ENCODE data around the gene GRID1.
"Not testable (repeated sequence)": the region's sequence is repeated elsewhere in the genome, so short reads cannot be mapped to it uniquely, and the experiment has no call there.

GRID1 gene

GRCh38 chr10:86391986-86392722 is 25.6 kb upstream of the GRID1 start:
- no peak for DNase-seq (ENCODE audit: low spot score)

DNA sequence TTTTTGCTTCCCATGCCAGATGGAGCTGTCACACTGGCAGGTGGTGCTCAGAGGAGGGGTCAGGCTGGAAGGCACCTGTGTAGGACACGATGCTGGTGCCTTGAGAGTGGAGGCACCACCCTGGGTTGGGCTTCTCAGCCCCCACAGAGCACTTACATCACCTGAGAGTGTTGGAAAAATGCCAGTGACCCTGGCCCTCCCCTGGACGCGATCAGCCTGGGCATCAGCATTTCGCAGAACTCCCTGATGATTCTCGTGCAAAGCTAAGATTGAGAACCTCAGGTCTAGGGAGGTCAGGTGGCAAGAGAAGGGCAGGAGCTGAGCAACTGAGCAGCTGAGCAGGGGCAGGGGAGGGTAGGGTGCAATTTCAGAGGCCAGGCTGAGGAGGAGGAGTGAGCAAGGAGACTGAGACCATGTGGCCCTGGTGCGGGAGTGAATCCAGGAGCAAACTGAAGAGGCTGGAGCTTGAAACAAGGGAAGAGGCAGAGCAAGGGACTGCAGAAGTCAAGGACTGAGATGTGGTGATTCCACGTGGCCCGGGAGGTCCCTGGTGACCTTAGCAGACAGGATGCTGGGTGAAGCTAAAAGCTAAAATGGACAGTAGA is 24.7 kb upstream of the GRID1 start:
- DNase-seq (ENCODE audit: low spot score) = no peak

DNA sequence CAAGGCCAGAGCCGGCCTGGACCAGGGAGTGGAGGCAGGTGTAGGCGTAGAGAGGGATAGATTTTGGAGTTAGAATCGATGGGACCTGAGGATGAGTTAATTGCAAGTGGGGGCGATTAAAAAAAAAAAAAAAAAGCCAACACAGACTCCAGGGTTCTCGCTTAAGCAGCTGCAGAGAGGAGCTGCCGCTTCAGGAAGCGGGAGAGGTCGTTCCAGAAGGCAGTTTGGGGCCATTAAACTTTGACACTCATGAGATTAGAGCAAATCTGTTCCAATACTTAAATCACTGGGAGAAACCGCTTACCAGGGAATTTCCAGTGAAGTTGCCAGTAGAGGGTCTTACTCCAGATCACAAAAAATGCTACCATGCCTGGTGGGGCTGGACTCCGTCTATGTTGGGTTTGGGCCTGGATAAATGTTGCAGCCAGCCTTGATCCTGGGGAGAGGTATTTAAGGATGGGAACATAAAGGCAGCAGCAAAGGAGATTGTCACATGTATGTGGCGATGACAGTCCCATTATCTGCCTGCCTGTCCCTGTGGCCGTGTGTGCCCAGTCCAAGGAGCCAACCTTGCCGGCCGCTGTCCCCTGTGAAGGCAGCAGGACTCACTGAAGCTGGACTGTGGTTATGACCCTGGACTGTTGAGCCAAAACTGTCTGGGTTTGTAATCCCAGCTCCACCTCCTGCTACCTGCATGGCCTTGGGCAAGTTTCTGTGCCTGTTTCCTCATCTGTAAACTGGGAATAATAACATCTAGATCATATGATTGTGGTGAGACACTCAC is 23.9 kb upstream of the GRID1 start:
- DNase-seq (ENCODE audit: low spot score) = no peak

- peak; percentile 64 for DNase-seq (ENCODE audit: low spot score)
These were observed 23.0 kb upstream of the GRID1 start for GRCh38 chr10:86389441-86390193.

DNA sequence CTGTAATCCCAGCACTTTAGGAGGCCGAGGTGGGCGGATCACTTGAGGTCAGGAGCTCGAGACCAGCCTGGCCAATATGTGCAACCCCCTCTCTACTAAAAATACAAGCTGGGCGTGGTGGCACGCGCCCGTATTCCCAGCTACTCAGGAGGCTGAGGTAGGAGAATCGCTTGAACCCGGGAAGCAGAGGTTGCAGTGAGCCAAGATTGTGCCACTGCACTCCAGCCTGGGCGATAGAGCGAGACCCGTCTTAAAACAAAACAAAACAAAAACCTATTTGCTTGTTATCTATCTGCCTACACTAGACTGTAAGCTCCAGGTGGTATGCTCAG is 22.5 kb upstream of the GRID1 start:
- DNase-seq (ENCODE audit: low spot score) = not testable (repeated sequence)

- DNase-seq (ENCODE audit: low spot score) = no peak
These were observed 21.6 kb upstream of the GRID1 start for GRCh38 chr10:86388119-86388704.

GRCh38 chr10:86387178-86387794 is 20.7 kb upstream of the GRID1 start:
- no peak for DNase-seq (ENCODE audit: low spot score)

GRCh38 chr10:86385806-86386205 is 19.2 kb upstream of the GRID1 start:
- DNase-seq (ENCODE audit: low spot score) = no peak

DNA sequence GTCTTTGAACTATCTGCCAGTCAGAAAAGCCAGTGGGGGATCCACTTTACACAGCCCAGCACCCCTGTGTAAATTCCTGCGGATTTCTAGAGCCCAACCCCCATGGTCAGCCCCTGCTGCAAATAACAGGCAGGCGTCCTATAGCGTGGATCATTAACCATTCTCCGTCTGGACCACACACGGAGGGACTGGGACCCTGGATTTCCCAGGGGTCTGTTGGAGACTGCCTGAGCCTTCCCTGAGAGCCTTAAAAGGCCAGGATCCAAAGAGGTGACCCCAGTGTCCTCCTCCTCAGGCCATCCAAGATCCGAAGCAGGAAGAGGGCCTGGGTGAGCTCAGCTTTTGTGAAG is 11.2 kb upstream of the GRID1 start:
- DNase-seq (ENCODE audit: low spot score) = no peak

DNA sequence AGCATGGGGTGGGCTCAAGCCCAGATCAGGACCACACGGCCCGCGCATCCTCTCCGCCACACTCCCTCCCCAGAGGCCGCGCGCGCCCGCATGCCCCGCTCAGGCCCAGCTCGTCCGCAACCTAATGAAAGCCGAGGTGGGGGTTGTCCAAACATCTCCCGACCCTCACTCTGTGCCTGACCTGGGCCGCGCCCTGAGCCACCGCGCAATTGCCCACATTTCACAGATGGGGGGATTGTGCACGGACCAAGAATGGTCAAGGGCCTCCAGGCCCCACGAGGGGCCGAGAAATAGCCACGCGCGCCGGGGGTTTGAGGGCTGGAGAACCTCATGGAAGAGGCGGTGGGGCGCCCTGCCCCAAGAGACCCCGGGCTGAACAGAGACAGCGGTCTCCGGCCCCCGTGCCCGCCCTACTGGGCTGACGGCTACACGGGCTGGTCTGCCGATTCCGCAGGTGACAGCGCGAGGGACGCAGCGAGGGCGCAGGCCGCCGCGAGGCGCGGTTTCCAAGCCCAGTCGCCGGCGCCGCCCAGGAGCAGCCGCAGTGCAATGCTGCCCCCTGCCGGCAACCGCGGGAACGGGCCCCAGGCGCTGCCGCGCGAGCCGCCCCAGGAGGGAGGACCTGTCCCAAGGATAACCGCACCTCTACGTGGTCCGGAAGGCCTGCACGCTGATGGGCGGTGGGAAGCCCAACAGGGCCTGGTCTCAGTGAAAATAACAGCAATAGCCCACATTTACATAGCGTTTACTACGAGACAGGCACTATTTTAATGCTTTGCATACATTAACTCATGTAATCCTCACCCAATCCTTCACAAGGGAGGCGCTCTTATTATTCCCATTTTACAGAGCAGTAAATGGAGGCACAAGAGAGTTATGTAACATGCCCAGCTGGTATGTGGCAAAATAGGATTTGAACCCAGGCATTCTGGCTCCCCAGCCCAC is 10.5 kb upstream of the GRID1 start:
- DNase-seq (ENCODE audit: low spot score) = peak; percentile 85

- no peak for DNase-seq (ENCODE audit: low spot score)
These were observed 9.8 kb upstream of the GRID1 start for GRCh38 chr10:86376403-86376802.

DNA sequence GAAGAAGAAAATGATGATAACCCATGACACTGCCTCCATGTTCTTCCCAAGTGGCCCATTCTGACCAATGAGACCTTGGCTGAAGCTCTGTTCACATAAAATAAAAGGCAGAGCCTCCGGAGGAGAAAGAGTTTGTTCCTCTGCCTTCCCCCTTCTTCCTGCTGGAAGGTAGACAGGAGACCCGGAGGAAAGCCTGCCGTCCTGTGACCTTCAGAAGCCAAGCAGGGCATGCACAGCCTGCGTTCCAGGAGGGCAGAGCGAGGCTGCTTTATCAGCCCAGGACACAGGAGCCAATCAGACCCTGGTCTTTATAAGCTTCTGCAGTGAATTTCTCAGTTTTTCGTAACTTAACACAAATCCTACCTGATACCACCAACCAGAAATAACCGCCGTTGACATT is 8.6 kb upstream of the GRID1 start:
- no peak for DNase-seq (ENCODE audit: low spot score)

DNA sequence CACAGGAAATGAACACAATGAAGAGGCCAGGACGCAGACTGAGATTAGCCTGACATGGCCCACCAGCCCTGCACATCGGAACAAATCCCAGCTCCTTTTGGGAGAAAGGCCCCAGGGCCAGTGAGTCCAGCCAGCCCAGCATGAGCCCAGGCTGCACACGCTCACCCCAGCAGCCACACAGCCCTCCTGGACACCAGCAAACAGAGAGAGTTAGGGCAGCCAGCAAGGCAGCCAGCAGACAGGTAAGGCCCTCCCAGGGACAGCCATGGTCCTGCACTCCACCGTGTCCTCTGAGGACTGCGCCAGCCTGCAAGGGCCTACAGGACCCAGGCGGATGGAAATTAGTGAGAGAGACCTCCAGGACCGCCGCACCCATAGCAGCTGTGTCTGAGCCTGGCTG is 8.1 kb upstream of the GRID1 start:
- DNase-seq (ENCODE audit: low spot score) = no peak

GRCh38 chr10:86373828-86374227 is 7.2 kb upstream of the GRID1 start:
- DNase-seq (ENCODE audit: low spot score) = no peak

DNA sequence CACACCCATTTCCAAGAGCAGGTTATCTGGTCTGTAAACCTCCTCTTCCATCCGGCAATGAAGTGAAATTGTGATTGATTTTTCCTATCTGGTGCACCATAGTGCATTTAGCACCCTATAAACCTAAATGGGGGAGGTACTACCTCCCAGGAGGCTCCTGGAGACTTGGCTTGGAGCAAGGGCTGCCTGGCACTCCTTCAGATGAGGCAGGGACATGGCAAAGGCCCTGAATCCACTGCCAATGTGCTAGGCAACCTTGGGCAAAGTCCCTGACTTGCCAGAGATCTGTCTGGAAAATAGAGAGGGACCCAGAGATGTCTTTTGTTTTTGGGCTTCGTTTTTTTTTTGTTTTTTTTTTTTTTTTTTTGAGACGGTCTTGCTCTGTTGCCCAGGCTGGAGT is 6.7 kb upstream of the GRID1 start:
- no peak for DNase-seq (ENCODE audit: low spot score)

DNA sequence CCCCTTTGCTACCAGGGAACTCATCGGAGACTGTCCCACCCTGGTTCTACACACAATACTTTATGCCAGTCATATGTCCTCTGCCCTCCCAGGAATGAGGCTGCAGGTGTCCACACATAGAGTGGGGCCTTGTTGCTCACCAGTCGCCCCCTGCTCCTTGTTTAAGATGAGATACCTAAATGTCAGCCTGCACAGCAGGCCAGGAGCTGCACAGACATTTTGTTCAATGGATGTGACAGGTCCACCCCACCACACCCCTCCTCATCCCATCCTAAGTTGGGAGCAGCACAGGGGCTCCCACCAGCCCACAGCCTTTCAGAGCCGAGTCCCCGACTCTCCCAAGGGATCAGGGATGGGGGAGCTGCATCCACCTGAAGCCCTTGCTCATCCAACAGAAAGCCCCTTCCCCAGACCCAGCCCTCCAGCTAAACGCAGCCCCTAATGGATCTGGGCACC is 6.2 kb upstream of the GRID1 start:
- no peak for DNase-seq (ENCODE audit: low spot score)

DNA sequence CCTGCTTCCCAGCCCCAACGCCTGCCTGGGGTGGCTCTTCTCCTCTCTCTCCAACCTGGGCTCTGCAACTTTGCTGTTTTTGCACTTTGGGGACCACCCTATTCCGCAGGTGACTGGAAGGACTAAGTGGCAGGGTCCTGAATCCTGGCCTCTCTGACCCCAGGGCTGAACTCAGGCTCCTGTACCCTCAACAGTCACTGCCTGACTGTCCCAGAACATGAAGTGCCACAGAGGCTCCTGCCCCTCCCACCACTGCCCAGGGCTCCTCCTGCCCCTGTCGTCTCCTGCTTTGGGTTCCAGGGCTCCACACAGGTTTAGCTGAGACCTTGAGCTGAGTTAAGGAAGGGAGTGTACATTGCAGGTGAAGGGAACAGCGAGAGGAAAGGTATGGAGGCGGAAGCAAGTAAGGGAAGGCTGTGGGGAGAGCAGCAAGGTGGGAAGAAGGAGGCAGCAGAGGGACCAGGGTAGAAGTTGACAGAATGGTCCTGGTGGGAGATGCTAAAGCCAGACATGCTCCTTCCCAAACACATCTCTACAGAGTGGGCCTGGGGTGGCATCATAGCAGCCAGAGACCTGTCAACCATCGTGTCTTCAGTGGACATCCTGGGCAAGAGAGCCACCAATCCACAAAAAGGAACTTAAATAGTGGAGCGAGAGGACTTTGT is 5.7 kb upstream of the GRID1 start:
- no peak for DNase-seq (ENCODE audit: low spot score)

DNA sequence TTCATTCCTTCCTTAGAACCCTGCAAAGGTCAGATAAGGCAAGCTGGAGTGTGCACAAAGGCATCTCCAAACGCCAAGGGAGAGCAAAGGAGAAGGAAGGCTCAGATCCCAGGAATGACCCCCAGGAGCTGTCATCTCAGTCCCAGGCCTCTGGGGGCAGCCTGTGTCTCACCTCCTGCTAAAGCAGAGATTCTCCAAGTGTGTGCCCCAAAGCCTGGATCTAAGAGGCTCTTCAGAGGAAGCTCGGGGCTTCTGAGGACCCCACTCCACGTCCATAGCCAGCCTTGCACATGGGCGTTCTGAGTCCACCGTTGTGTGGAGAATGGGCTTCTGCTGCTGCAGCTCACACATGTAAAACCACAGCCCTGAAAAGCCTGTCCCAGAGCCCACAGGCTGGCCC is 5.1 kb upstream of the GRID1 start:
- no peak for DNase-seq (ENCODE audit: low spot score)

DNA sequence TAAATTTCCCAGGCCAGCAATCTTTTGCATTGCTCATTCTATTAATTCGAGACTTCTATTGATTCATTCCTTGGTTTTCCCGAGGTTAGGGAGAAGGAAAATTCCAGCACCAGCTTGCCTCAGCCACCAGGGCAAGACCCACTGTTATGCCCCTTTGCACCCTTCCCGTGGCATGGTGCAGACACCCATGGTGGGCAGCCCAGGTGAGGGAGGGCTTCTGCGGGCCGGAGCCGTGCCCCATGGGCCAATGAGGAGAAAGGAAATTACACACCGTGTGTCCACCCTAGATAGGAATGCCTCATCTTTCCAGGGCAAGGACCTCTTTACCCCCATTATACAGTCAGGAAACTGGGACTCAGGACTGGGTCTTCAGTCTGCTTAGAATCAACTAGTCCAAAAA is 4.5 kb upstream of the GRID1 start:
- DNase-seq (ENCODE audit: low spot score) = no peak

- no peak for DNase-seq (ENCODE audit: low spot score)
These were observed 3.5 kb upstream of the GRID1 start for GRCh38 chr10:86370006-86370585.

Data from germinal center (tissue), 1 donor.